NCI-H1436 treated with DMSO at 0.1 percent for 48 hours (cell line): ENCODE results near the gene TSPAN14.
"Not testable (repeated sequence)": the region's sequence is repeated elsewhere in the genome, so short reads cannot be mapped to it uniquely, and the experiment has no call there.

Experiments
- DNase-seq: peaks from one replicate; lab custom pipeline; 2025; lab: John Stamatoyannopoulos, UW

The TSPAN14 gene

GRCh38 chr10:80543319-80543672 lies 89.2 kb downstream of the TSPAN14 start:
- DNase-seq: not testable (repeated sequence)

DNA sequence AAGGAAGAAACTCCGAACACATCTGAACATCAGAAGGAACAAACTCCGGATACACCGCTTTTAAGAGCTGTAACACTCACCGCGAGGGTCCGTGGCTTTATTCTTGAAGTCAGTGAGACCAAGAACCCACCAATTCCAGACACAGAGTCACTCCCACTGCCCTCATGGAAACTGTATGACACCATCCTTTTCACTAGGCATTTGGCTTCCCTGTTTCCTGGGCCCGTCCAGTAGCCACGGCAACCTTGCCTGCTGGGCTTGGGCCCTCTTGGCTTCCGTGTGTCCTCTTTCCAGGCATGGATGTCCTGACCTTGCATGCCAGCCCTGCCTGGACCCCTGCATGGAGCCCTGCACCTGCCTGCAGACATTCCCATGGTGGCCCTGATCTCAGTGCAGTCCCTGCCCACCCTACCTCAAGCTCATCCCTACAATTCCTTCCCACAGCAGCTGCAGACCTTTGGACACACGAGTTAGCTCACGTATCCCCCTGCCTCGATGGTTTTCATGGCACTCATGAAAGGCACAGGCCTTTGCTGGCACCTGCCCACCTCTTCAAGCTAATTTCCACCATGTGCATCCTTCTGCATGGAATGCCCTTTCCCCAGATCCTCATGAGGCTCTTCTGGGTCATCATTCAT lies 90.3 kb downstream of the TSPAN14 start:
- DNase-seq: no peak

GRCh38 chr10:80545258-80545881 lies 91.3 kb downstream of the TSPAN14 start:
- no peak for DNase-seq

DNA sequence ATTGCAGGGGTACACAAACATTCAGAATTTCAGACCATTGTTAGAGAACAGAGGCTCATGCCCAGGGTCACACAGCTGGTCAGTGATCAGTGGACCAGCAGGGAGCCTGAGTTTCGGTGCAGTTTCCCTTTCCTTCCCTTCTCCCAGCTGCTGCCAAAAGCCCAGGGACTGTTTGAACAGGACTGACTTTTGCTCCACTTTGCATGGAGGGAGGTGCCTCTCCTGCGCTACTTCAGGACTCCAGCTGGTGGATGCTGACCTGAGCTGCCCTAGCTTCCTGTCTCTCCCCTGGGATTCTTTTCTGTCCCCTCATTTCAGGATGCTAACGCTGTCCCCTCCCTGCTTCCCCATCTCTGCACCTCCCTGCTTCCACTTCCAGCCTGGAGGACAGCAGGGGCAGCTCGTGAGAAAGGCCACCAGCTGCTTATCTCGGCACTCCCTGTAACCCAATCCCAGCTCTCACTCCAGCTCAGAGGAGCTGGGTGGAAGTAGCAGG lies 98.1 kb downstream of the TSPAN14 start:
- no peak for DNase-seq

DNA sequence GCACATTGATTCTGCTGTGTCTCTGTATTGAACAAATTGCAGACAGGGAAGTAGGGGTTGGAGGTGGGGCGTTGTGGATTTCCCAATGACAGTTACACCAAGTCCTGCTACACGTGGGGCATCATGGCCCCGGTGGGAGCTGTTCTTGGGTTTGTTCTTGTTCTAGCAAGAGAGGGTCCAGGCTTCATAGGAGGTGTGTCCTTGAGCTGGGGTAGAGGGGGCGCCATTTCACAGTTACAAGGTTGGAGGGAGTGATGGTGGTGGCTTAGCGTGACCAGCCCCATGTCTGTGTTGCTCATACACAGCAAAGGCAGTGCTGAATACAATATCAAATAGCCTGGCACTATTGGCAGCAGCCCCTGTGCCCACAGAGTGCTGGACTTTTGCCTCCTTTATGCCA lies 99.3 kb downstream of the TSPAN14 start:
- no peak for DNase-seq

GRCh38 chr10:80554050-80554449 lies 99.9 kb downstream of the TSPAN14 start:
- DNase-seq: no peak

- DNase-seq: no peak
Measured at GRCh38 chr10:80555415-80555814, 101.3 kb downstream of the TSPAN14 start.

GRCh38 chr10:80561950-80562349 lies 107.8 kb downstream of the TSPAN14 start:
- DNase-seq: no peak

GRCh38 chr10:80567292-80567691 lies 113.2 kb downstream of the TSPAN14 start:
- DNase-seq: no peak

DNA sequence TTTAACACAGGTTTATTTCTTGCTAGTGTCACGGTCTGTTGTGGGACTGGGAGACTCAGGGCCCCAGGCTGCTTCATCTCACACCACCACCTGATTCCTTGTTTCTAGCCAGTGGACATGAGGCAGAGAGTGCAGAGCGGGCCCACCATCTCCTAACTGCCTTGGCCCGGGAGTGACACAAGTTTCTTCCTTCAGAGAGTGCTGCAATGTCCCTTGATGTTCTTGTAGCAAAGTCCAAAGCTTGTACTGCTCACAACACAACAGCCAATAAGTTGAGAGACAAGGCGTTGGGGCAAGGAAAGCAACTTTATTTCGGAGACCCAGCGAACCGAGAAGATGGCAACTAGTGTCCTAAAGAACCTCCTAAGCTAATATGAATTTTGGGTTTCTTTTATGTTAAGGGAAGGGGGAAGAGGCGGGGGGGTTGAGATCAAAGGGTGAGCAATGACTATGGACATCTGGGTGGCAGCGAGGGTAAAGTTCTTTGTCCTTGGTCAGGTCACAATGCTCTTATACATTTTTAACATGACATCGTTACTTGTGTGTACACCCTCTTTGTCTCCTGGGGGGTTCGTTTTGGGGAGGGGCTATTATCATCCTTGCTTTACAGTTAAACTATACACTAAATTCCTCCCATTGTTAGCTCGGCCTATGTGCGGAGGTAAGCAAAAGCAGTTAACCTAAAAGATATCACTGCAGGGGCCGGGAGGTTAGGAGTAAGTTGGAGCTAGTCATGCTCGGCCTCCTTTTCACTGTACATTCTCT lies 115.2 kb downstream of the TSPAN14 start:
- DNase-seq: no peak

DNA sequence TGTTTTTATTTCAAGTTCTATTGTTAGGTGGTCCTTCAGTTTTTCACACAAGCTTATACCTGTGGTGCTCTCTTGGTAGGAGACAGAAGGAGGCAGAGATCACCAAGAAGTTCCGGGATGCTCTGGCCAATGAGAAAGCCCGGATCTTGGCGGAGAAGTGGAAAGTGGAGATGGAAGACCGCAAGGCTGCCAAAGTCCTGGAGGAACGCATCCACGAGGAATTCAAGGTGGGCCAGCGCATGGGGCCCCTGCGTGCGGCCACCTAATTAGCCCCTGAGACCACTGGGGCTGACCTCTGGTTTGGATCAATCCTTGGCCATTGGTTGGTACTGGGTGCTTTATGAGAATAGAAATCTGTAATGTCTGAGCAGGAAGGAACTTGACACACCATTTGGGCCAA lies 117.2 kb downstream of the TSPAN14 start:
- no peak for DNase-seq

DNA sequence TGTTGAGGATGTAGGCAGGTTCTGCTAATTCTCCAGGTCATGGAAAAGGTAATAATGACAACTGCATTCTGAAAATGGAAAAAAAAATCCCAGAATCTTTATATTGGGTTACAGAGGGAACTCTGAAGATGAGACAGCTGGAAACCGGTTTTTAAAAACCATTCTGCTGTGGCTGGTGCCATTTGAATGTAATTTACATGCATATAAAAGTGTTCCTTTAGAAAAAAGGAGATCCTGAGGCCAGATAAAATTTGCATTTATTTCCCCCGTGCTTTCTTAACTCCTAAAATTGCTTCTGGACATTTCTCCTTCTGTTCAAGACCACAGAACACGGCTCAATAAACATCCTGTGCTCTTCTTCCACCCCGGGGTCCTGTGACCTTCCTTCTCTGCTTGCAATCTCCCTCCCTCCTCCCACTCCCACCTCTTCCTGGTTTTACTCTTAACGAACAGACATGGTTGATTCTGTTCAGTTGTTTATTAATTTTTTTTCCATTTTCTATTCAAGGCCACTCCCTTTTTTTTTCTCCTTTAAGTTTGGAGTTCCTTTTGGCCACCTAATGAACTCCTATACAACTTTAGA lies 125.2 kb downstream of the TSPAN14 start:
- no peak for DNase-seq

DNA sequence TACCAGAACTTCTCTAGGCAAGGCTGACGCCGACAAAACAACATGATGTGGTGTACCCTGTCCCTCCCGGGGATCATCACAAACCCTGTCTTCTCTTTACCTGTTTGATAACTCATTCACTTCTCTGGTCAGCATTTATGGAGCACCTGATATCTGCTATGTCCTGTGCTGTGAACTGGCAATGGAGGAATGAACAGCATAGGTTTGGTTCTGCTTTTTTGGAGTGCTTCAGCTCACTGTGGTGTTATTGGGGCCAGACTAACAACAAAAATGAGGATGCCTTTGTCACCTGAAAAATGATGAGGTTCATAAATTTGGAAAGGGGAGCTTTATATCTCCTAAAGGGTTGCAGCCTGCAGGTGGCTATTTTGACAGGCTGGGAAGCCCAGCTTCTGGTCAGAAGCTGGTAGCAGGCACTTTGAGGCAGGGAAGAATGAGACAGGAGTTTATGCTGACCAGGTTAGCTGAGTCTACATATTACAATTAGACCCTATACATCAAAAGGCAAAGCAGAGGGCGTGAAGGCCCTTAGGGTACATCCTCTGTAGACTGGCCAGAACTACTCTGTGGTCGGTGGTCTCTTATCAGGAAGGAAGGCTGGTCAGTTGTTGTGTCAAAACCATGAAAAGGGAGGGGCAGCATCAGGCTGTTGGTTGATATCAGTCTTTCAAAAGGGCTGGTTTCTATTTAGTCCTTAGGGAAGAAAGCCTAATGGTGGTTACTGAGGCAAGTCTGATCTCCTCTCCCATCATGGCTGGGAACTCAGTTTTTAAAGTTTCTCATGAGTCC lies 125.9 kb downstream of the TSPAN14 start:
- no peak for DNase-seq

DNA sequence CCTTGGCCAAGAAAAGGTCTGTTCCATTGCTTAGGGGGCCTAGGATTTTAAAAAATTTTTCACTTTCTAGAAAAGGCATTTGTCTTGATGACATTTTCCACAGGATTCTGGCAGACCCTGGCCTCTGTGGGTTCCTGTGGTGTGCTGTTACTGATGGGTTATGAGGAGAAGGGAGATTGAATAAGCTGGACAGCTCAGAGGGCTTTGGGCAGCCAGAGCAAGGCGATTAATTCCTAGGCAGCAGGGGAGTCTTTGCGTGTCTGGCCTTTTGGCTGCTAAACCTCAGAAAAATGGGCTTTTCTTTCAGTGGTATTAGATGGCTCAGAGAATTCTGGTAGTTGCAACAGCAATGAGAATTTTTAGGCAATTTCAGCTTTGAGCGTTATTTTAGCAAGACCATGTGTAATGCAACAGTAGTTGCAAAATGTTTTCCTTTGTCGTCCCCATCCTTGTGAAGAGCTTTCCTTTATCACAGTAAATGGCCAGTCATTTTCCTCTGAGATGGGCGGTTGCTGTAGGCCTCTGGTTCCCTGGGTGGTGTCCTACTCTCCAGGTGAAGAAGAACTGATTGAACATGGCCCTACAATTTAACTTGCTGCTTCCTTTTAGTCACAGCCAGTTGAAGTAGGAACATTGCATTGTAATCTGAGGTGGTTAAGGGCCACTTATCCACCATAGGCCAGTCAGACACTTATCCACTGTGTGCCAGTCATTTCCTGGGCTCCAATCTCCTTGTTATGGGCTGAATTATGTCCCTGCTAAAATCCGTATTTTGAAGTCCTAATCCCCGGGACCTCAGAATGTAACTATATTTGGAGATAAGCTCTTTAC lies 126.7 kb downstream of the TSPAN14 start:
- no peak for DNase-seq

- DNase-seq: no peak
Measured at GRCh38 chr10:80581469-80581835, 127.3 kb downstream of the TSPAN14 start.

DNA sequence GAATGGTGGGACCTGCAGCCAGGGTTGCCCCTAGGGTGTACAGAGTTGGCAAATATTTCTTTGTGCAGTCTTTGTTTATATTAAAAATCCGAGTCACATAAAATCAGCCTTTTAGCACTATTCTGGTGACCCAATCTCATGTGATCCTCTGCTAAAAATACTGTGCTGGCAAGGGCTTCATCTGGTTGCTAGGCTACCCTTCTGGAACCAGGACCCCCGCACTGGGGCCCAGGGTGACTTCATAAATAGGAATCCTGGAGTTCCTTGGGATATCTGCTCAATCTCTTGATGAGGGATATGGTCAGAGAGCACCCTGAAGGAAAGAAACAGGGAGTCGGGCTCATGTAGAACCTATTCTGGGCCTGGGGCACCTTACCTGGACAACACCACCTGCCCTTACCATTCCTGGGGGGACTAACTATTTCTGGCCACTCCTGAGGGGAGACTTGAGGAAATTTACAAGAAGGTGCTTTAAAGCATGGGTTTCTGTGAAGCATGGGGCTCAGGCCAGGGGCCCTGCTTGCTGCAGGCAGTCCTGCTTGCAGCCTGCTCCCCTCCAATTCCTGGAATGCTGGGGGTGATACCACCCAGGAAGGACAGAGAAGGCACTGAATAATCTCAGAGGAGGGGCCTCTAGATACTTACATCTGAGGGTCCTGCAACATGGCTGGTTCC lies 128.3 kb downstream of the TSPAN14 start:
- DNase-seq: no peak
